LHCN-M2 (cell line): ENCODE data around the gene TRABD2B. TPM values are rescaled to one million over a fixed set of nuclear protein-coding genes. Genes with fewer than 3 reads are reported as not detected.

ENCODE experiments used
- DNase-seq: peaks from one replicate; pipeline ENCODE4 v3.0.0-alpha.2; 2012; ENCODE audit warnings: low read depth
- total RNA-seq: library from RNA; depleted of rRNA; stranded (reverse); fragments of >200 nt; gene quantifications from 2 replicates; pipeline ENCODE4 v1.2.3, GENCODE V29; 2014

Gene TRABD2B
- total RNA-seq, 1 experiment from 2014 or later = not detected

DNA sequence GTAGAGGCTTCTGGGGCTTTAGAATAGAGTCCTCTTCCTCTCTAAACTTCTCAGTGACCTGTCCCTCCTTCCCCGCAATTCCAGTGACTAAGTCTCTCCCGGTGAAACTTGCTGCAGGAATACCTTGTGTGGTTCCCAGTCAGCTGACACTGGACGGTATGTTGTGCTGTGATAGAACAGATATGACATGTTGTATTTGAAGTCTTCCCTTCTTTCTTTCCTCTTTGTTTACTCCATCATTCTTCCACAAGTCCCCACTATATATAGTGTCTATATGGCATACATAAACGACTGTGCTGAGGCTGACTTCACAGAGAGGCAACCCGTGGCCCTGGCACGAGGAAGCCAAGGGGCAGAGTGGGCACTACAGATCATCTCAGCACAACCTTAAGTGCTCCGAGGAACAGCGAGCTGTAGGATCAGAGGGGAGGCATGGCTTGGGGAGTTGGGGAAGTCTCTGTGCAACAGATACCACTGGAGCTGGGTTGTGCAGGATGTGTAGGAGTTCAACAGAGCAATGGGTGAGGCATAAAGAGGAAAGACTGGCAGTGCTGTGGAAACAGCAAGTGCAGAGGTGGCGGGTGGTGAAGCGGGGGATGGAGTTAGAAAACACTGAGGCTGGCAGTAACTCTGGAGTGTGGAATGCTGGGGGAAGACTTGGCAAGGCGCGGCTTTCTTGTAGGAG lies 237.8 kb downstream of the TRABD2B start:
- DNase-seq = no peak

- no peak for DNase-seq
Measured at GRCh38 chr1:47758341-47759250, 238.6 kb downstream of the TRABD2B start.

- DNase-seq = no peak
Measured at GRCh38 chr1:47757226-47757975, 239.8 kb downstream of the TRABD2B start.

- DNase-seq = no peak
Measured at GRCh38 chr1:47756411-47756810, 240.8 kb downstream of the TRABD2B start.

DNA sequence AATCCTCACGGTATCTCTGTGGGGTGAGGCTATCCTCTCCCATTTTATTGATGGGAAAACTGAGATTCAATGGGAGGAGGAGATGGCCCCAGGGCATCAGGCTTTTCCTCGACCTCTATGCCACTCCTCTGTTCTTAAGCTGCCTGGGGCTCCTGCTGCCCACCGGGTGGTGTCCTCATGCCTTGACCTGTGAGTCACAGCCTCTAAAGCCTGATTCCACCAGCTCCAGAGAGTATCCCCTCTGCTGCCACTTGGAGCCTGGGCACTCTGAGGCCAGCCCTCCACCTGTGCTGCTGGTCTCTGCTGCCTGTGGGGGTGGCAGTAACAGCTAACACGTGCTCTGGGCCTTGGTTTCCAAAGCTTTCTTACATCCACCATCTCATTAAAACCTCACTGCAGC lies 241.2 kb downstream of the TRABD2B start:
- no peak for DNase-seq

- DNase-seq = peak; percentile 6
Measured at GRCh38 chr1:47755101-47755990, 241.8 kb downstream of the TRABD2B start.

DNA sequence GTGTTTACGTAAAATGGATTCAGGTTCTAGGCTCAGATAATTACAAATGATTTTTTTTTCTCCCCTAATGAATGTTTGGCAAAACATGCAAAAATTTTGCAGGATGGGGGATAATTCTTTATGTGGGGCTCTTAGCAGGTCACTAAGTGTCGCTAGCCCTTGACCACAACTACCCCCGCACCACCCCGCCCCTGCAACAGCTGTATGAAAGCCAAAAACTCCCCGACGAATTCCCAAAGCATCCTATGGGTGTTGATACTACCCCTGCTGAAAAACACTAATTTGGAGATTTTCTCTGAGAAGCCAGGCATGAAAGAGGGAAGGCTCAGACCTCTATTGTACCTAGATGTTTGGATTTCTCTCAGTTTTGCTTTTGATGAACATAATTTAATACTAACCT lies 243.0 kb downstream of the TRABD2B start:
- DNase-seq = no peak

GRCh38 chr1:47753808-47754207 lies 243.4 kb downstream of the TRABD2B start:
- no peak for DNase-seq

DNA sequence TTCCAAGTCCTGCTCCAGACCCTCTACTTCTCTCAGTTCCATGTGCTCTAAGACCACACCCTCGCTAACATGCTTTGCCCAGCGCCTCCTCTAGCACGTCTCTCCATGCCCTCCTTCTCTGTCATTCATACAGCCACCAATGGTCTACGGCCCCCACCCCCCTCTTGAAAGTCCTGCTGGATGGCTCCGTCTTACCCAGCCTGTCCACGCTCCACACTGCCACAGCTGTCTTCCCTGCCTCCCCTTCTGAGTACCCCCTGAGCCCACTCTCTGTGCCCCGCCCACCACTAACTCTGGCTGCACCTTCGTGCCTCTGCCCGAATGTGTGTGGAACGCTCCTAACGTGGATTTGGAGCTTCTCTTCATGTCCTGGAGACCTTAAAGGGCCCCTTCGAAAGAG lies 244.6 kb downstream of the TRABD2B start:
- DNase-seq = no peak

- no peak for DNase-seq
Measured at GRCh38 chr1:47751996-47752451, 245.2 kb downstream of the TRABD2B start.

DNA sequence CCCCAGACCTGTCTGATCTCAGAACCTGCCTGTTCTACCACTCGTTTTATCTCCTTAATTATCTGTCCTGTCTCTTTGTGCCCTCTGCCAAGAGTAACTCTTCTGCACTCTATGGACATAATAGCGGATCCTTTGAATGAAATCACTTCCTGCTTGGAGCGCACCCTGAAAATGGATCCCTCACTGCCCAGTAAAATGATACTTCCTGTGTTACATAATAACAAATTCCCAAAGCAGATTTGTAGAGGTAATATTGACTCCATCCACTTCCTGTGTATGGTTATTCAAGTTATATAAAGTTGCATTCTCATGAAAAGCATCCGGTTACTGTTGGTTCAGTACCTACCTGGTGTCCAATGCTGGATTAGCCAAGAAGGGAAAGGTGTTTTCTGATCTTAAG lies 246.0 kb downstream of the TRABD2B start:
- no peak for DNase-seq

GRCh38 chr1:47745715-47746609 lies 251.2 kb downstream of the TRABD2B start:
- no peak for DNase-seq

DNA sequence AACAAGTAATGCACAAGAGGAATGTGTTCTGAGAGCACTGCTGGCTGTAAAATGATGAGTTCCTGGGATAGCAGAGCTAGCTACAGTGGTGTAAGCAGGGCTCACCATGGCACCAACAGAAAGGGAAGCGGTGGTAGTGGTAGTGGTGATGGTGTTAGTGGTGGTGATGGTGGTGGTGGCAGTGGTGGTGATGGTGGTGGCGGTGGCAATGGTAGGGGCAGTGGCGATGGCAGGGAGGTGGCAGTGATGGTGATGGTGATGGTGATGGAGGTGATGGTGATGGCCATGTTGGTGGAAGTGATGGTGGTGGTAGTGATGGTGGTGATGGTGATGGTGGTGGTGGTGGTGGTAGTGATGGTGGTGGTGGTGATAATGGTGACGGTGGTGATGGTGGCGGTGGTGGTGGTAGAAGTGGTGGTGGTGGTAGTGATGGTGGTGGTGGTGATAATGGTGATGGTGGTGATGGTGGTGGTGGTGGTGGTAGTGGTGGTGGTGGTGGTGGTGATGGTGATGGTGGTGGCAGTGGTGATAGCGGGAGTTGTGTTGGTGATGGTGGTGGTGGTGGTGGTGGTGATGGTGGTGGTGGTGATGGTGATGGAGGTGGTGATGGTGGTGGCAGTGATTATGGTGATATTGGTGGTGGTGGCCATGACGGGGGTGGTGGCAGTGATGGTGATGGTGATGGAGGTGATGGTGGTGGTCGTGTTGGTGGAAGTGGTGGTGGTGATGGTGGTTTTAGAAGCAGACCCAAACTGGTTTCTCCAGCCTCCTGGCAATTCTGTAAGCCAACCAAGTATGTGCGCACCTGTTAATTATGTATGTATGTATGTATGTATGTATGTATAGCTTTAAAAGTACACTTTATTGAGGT lies 254.1 kb downstream of the TRABD2B start:
- DNase-seq = no peak

DNA sequence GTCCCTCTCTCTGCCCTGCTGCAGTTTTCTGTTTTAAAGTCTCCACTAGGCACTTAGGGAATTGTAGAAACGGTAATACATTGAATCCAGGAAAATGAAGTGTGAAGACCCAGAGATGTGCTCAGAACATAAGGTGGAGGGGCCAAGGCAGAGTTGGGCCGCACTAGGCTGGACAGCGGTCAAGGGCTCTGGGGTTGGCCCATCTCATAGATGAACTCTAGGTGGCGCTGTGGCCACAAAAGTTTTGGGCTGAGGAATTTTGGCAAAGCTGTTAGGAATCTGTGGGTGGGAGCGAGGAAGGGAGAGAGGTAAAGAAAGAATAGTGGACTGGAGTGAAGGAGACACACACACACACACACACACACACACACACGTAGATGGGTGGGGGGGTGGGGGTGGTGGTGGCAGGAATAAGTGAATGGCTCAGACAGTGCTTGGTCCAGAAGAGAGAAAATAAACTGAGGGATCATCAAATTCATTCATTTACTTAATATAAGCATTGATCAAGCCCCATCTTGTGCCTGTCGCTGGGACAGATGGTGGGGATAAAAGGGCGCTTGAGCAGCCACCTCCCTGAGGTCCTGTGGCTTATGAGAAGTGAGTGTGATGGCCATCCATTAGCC lies 258.5 kb downstream of the TRABD2B start:
- DNase-seq = peak; percentile 29

- DNase-seq = no peak
Measured at GRCh38 chr1:47732489-47732888, 264.7 kb downstream of the TRABD2B start.

GRCh38 chr1:47731730-47732129 lies 265.5 kb downstream of the TRABD2B start:
- no peak for DNase-seq

GRCh38 chr1:47729685-47730084 lies 267.5 kb downstream of the TRABD2B start:
- no peak for DNase-seq

DNA sequence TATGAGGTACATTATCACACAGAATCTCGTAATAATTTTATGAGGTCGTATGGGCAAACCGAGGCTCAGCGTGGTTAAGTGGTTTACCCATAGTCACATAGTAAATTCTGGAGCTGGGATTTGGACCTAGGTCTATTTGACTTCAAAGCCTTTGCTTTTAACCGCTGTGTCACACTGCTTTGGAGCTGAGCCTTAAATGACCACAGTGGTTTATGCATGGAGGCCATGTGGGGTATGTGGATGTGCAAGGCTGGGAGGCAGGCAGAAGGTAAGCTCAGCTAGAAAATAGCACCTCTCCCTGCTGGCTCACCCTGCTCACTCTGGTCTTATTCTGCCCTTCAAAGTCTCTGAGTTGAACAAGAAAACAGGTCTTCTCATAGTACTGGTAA lies 269.5 kb downstream of the TRABD2B start:
- no peak for DNase-seq
